Measurements from ENCODE around the gene FKBP10.

FKBP10 gene

GRCh38 chr17:41797377-41797776 lies 15.4 kb upstream of the FKBP10 start:
- H3K36me3 ChIP-seq (ENCODE audit: control insufficient read depth in 1 of 2, insufficient read depth in 2 of 2, low read length in 2 of 2) = no peaks in the 10 kb centered on the region
- peaks cover 12 to 17% of the 10 kb centered on the region in 2 donors for H3K4me1 ChIP-seq (ENCODE audit: control insufficient read depth in 1 of 2, insufficient read depth in 2 of 2, low read length in 2 of 2)
- no peaks in the 10 kb centered on the region for H3K9me3 ChIP-seq (ENCODE audit: control insufficient read depth in 1 of 2, low read length in 2 of 2)
- H3K27me3 ChIP-seq (ENCODE audit: low read depth, low read length) = no peaks in the 10 kb centered on the region
- H3K4me3 ChIP-seq (ENCODE audit: low read depth in 1 of 2, low read length in 2 of 2) = no peak overlapping the region
- no peak overlapping the region for H3K27ac ChIP-seq (ENCODE audit: low read length)

- Histone ChIP-seq H3K27me3 (ENCODE audit: low read depth, low read length) (no peaks in the 10 kb centered on the region), H3K27ac (ENCODE audit: low read length) (no peak overlapping the region), H3K4me1 (ENCODE audit: control insufficient read depth in 1 of 2, insufficient read depth in 2 of 2, low read length in 2 of 2) (peaks cover 7 to 10% of the 10 kb centered on the region in 2 donors), H3K36me3 (ENCODE audit: control insufficient read depth in 1 of 2, insufficient read depth in 2 of 2, low read length in 2 of 2) (no peaks in the 10 kb centered on the region), H3K4me3 (ENCODE audit: low read depth in 1 of 2, low read length in 2 of 2) (no peak overlapping the region), H3K9me3 (ENCODE audit: control insufficient read depth in 1 of 2, low read length in 2 of 2) (no peaks in the 10 kb centered on the region)
Measured at GRCh38 chr17:41799366-41799765, 13.4 kb upstream of the FKBP10 start.

- peak overlapping the region; percentile 39 for H3K27ac ChIP-seq (ENCODE audit: low read length)
- no peaks in the 10 kb centered on the region for H3K27me3 ChIP-seq (ENCODE audit: low read depth, low read length)
- H3K9me3 ChIP-seq (ENCODE audit: control insufficient read depth in 1 of 2, low read length in 2 of 2) = no peaks in the 10 kb centered on the region
- H3K4me3 ChIP-seq (ENCODE audit: low read depth in 1 of 2, low read length in 2 of 2) = no peak overlapping the region
- peaks cover 7 to 10% of the 10 kb centered on the region in 2 donors for H3K4me1 ChIP-seq (ENCODE audit: control insufficient read depth in 1 of 2, insufficient read depth in 2 of 2, low read length in 2 of 2)
- peaks cover 0 to 4% of the 10 kb centered on the region in 2 donors for H3K36me3 ChIP-seq (ENCODE audit: control insufficient read depth in 1 of 2, insufficient read depth in 2 of 2, low read length in 2 of 2)
Measured at GRCh38 chr17:41800601-41801373, 12.0 kb upstream of the FKBP10 start.

- no peaks in the 10 kb centered on the region for H3K27me3 ChIP-seq (ENCODE audit: low read depth, low read length)
- H3K9me3 ChIP-seq (ENCODE audit: control insufficient read depth in 1 of 2, low read length in 2 of 2) = no peaks in the 10 kb centered on the region
- peaks cover 7 to 10% of the 10 kb centered on the region in 2 donors for H3K4me1 ChIP-seq (ENCODE audit: control insufficient read depth in 1 of 2, insufficient read depth in 2 of 2, low read length in 2 of 2)
- H3K4me3 ChIP-seq (ENCODE audit: low read depth in 1 of 2, low read length in 2 of 2) = peak overlapping the region in 1 of 2 donors; percentile 16
- no peak overlapping the region for H3K27ac ChIP-seq (ENCODE audit: low read length)
- peaks cover 0 to 8% of the 10 kb centered on the region in 2 donors for H3K36me3 ChIP-seq (ENCODE audit: control insufficient read depth in 1 of 2, insufficient read depth in 2 of 2, low read length in 2 of 2)
Measured at GRCh38 chr17:41801374-41802271, 11.2 kb upstream of the FKBP10 start.

DNA sequence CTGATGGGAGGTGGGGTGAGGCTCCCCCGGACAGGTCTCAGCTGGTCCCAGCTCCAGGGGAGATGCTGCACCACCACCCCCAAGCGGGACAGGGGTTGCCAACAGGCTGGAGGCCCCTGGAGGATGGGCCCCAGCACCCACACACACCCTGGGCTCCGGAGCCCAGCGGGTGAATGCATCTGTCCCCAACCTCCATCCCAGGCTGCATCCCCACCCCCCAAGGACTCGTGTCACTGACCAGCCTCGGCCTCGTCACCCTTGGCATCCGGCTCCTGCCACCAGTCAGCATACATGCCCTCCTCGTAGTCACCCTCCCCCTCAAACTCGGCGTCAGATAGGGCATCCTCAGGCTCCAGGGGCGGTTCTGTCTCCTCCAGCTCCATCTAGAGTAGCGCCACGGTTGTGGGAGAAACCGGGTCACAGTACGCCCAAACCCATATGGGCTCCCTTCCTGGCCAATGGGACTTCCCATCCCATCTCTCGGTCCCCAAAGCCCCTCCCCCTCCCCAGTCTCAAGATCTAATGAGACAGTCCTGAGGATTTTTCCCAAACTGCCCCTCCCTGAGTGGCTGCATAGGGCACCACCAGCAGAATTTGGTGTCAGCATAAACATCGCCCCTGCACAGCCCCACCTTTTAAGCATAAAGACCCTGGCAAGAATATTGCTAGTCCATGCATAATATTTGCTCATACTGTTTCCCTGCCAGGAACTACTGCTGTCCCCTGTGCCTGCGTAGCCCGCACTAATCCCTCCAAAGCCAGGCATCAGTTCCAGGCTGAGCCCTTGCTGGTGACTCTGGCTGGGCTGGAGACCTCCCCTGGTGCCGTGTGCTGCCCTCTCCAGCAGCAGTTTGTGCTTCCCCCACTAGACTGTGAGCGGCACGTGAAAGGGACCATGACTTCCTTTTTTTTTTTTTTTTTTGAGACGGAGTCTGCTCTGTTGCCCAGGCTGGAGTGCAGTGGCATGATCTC lies 9.5 kb upstream of the FKBP10 start:
- peaks cover 0 to 18% of the 10 kb centered on the region in 2 donors for H3K36me3 ChIP-seq (ENCODE audit: control insufficient read depth in 1 of 2, insufficient read depth in 2 of 2, low read length in 2 of 2)
- no peak overlapping the region for H3K27ac ChIP-seq (ENCODE audit: low read length)
- no peaks in the 10 kb centered on the region for H3K9me3 ChIP-seq (ENCODE audit: control insufficient read depth in 1 of 2, low read length in 2 of 2)
- H3K4me1 ChIP-seq (ENCODE audit: control insufficient read depth in 1 of 2, insufficient read depth in 2 of 2, low read length in 2 of 2) = peaks cover 7 to 10% of the 10 kb centered on the region in 2 donors
- no peaks in the 10 kb centered on the region for H3K27me3 ChIP-seq (ENCODE audit: low read depth, low read length)
- H3K4me3 ChIP-seq (ENCODE audit: low read depth in 1 of 2, low read length in 2 of 2) = no peak overlapping the region

- Histone ChIP-seq H3K4me3 (ENCODE audit: low read depth in 1 of 2, low read length in 2 of 2) (no peak overlapping the region), H3K36me3 (ENCODE audit: control insufficient read depth in 1 of 2, insufficient read depth in 2 of 2, low read length in 2 of 2) (peaks cover 0 to 18% of the 10 kb centered on the region in 2 donors), H3K27ac (ENCODE audit: low read length) (no peak overlapping the region), H3K27me3 (ENCODE audit: low read depth, low read length) (no peaks in the 10 kb centered on the region), H3K4me1 (ENCODE audit: control insufficient read depth in 1 of 2, insufficient read depth in 2 of 2, low read length in 2 of 2) (peaks cover 0 to 18% of the 10 kb centered on the region in 2 donors), H3K9me3 (ENCODE audit: control insufficient read depth in 1 of 2, low read length in 2 of 2) (no peaks in the 10 kb centered on the region)
Measured at GRCh38 chr17:41806685-41807445, 5.9 kb upstream of the FKBP10 start.

GRCh38 chr17:41810659-41811548 lies 1.9 kb upstream of the FKBP10 start:
- Histone ChIP-seq H3K9me3 (ENCODE audit: control insufficient read depth in 1 of 2, low read length in 2 of 2) (no peaks in the 10 kb centered on the region), H3K36me3 (ENCODE audit: control insufficient read depth in 1 of 2, insufficient read depth in 2 of 2, low read length in 2 of 2) (peaks cover 0 to 15% of the 10 kb centered on the region in 2 donors), H3K4me1 (ENCODE audit: control insufficient read depth in 1 of 2, insufficient read depth in 2 of 2, low read length in 2 of 2) (peaks cover 0 to 31% of the 10 kb centered on the region in 2 donors), H3K4me3 (ENCODE audit: low read depth in 1 of 2, low read length in 2 of 2) (peak overlapping the region; percentile 81 to 90), H3K27ac (ENCODE audit: low read length) (no peak overlapping the region), H3K27me3 (ENCODE audit: low read depth, low read length) (peaks cover 4% of the 10 kb centered on the region)

DNA sequence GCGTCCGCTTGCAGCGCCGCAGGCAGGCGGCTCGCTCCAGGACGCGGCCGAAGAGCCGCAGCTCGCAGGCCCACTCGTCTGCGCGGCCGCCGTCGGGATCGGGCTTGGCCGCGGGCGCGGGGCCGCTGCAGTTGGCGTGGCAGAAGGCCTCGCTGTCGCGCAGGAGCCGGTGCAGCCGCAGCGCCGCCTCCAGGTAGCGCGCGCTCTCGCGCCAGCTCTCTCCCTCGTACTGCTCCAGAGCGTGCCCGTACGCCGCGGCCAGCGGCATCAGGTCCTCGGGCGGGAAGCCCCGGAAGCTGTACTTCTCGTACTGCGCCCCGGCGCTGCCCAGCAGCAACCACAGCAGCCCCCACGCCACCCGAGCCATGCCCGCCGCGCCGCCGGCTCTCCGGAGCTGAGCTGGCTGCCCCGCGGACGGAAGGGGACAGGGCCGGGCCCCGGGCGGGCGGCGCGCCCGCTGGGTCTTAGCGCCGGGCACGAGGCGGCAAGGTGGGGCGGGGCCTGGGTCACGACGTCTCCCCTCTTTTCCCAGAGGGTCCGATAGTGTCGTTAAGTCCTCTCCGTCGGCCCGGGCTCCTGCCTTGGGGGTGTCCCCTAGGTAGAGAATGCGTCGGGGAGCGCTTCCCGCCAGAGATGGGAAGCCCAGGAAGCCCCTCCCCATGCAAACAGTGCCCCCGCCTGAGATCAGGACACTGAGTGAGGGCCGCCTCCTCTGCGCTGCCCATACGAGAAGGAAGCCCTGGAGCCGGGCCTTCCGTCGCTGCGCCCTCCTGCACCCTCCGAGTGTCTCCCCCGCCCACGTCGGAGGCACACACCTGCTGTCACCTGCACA lies 1.0 kb upstream of the FKBP10 start, which contains the start of gene P3H4:
Gene P3H4 (minus strand): TSS at position 401 of the 832 bp plus-strand sequence. CDS start 34 bp downstream, at position 367.
- no peak within 1 kb of the TSS for H3K27ac ChIP-seq (ENCODE audit: low read length)
- peak within 1 kb of the TSS; percentile 81 to 90 for H3K4me3 ChIP-seq (ENCODE audit: low read depth in 1 of 2, low read length in 2 of 2)
- peaks cover 0 to 31% of the 10 kb centered on the region in 2 donors for H3K4me1 ChIP-seq (ENCODE audit: control insufficient read depth in 1 of 2, insufficient read depth in 2 of 2, low read length in 2 of 2)
- peaks cover 4% of the 10 kb centered on the region for H3K27me3 ChIP-seq (ENCODE audit: low read depth, low read length)
- no peaks in the 10 kb centered on the region for H3K9me3 ChIP-seq (ENCODE audit: control insufficient read depth in 1 of 2, low read length in 2 of 2)
- peaks cover 0 to 9% of the 10 kb centered on the region in 2 donors for H3K36me3 ChIP-seq (ENCODE audit: control insufficient read depth in 1 of 2, insufficient read depth in 2 of 2, low read length in 2 of 2)

- H3K27me3 ChIP-seq (ENCODE audit: low read depth, low read length) = peaks cover 4% of the 10 kb centered on the region
- H3K4me3 ChIP-seq (ENCODE audit: low read depth in 1 of 2, low read length in 2 of 2) = peak overlapping the region; percentile 60 to 90
Measured at GRCh38 chr17:41813152-41813680, 412 bp downstream of the FKBP10 start.

More at GRCh38 chr17:41813152-41813680, 412 bp downstream of the FKBP10 start:
- H3K27ac ChIP-seq (ENCODE audit: low read length) = peak overlapping the region; percentile 51
- H3K4me1 ChIP-seq (ENCODE audit: control insufficient read depth in 1 of 2, insufficient read depth in 2 of 2, low read length in 2 of 2) = peaks cover 0 to 31% of the 10 kb centered on the region in 2 donors
- H3K9me3 ChIP-seq (ENCODE audit: control insufficient read depth in 1 of 2, low read length in 2 of 2) = no peaks in the 10 kb centered on the region
- peaks cover 0 to 5% of the 10 kb centered on the region in 2 donors for H3K36me3 ChIP-seq (ENCODE audit: control insufficient read depth in 1 of 2, insufficient read depth in 2 of 2, low read length in 2 of 2)
